Thyroid gland (tissue), 4 donors: Measurements from ENCODE around the gene HNRNPA2B1. TPM values are rescaled to one million over a fixed set of nuclear protein-coding genes. Genes with fewer than 3 reads are reported as not detected.

Source experiments
- DNase-seq, 2 donors: peaks; one replicate each; pipeline ENCODE4 v3.0.0-alpha.2; 2019
- H3K27ac ChIP-seq, 3 donors: fragments of 200-600 bp; sonication (generic); 1 replicate in 2 of 3; 2 replicates in 1 of 3; pipeline ENCODE4 v1.5.1; 2016 to 2019; ENCODE audit warnings: mild to moderate bottlenecking in 1 of 3, moderate library complexity in 1 of 3
- H3K27me3 ChIP-seq: fragments of 200-600 bp; sonication (generic); one replicate; pipeline ENCODE4 v1.5.1; 2019
- H3K36me3 ChIP-seq, 2 donors: fragments of 200-600 bp; sonication (generic); one replicate each; pipeline ENCODE4 v1.5.1; 2016 to 2019
- H3K4me1 ChIP-seq, 2 donors: fragments of 200-600 bp; sonication (generic); one replicate each; pipeline ENCODE4 v1.5.1; 2017 to 2019
- H3K4me3 ChIP-seq, 3 donors: fragments of 200-600 bp; sonication (generic); replicated peaks in 1 of 3; 1 replicate in 2 of 3; 2 replicates in 1 of 3; pipeline ENCODE4 v1.5.1; 2016; ENCODE audit warnings: mild to moderate bottlenecking in 1 of 3
- H3K9me3 ChIP-seq: fragments of 200-600 bp; sonication (generic); one replicate; pipeline ENCODE4 v1.5.1; 2017
- CTCF ChIP-seq, 6 experiments: fragments of 200-600 bp in 3 of 6; fragments of 450-650 bp in 3 of 6; sonication (generic) in 3 of 6; IDR thresholded peaks; one replicate each; pipeline ENCODE4 v1.5.1; 2016 to 2019; ENCODE audit warnings: antibody characterized with exemption in 6 of 6, mild to moderate bottlenecking in 2 of 6, inconsistent platforms in 1 of 6, moderate library complexity in 1 of 6
- POLR2A ChIP-seq, 2 donors: fragments of 450-650 bp; IDR thresholded peaks; one replicate each; pipeline ENCODE4 v1.6.1; 2017; ENCODE audit warnings: antibody characterized with exemption in 2 of 2, mild to moderate bottlenecking in 2 of 2, moderate library complexity in 1 of 2
- WGBS, 2 donors: methylation state at CpG; one replicate each; pipeline ENCODE4 v1.1.5; 2017; 5-methylcytosine and 5-hydroxymethylcytosine counted together
- intact Hi-C: fragments of 100-400 bp; cut with DNase I; formaldehyde crosslinking; loops from one replicate; pipeline ENCODE4 v1.15.1; 2023
- total RNA-seq, 4 donors: library from RNA; depleted of rRNA; stranded (reverse); fragments of >200 nt; gene quantifications; one replicate each; pipeline ENCODE4 v1.2.3, GENCODE V29; 2016

The HNRNPA2B1 gene
- total RNA-seq, 4 donors from 2014 or later = 192 to 303 (median 239) TPM

GRCh38 chr7:26160896-26161295, 39.6 kb downstream of the HNRNPA2B1 start:
- no peak overlapping the region for H3K27ac ChIP-seq
- TF ChIP-seq CTCF (IDR thresholded peaks at IDR 0.05) (no peak), POLR2A (IDR thresholded peaks at IDR 0.05) (no peak)
- intact Hi-C loops = no loop called here
- peaks cover 0 to 4% of the 10 kb centered on the region in 2 donors for H3K4me1 ChIP-seq
- no peaks in the 10 kb centered on the region for H3K36me3 ChIP-seq
- H3K4me3 ChIP-seq = no peak overlapping the region
- no peak for DNase-seq
- 86 to 95% methylated on average over 2 of the region's 2 CpGs for WGBS, 2 donors
- no peaks in the 10 kb centered on the region for H3K9me3 ChIP-seq
- H3K27me3 ChIP-seq = no peaks in the 10 kb centered on the region

- TF ChIP-seq CTCF (IDR thresholded peaks at IDR 0.05) (no peak), POLR2A (IDR thresholded peaks at IDR 0.05) (no peak)
- intact Hi-C loops = no loop called here
- 77 to 82% methylated on average over 2 of the region's 2 CpGs for WGBS, 2 donors
- Histone ChIP-seq H3K27ac (no peak overlapping the region), H3K4me1 (peaks cover 0 to 8% of the 10 kb centered on the region in 2 donors), H3K4me3 (no peak overlapping the region), H3K27me3 (no peaks in the 10 kb centered on the region), H3K36me3 (no peaks in the 10 kb centered on the region), H3K9me3 (no peaks in the 10 kb centered on the region)
- no peak for DNase-seq
These were observed 41.3 kb downstream of the HNRNPA2B1 start for GRCh38 chr7:26159243-26159642.

DNA sequence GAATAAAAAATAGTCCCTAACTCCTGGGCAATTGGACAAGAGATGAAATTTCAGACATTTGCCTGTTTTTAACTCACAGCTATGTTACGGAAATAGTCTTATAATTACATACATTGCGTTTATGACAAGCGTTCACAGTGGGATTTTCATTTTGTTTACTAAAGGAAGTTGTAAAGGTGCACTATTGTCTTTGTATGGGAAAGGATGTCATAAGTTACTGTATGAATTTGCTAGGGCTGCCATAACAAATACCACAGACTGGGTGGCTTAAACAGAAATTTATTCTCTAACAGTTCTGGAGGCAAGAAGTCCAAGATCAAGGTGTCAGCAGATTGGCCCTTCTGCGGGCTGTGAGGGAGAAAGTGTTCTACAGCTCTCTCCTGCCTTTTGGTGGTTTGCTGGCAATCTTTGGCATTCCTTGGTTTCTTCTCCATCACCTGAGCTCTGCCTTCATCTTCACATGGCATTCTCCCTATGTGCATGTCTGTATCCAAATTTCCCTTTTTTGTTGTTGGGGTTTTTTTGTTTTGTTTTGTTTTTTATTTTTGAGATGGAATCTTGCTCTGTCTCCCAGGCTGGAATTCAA, 42.9 kb downstream of the HNRNPA2B1 start:
- 88 to 90% methylated on average over 4 of the region's 4 CpGs for WGBS, 2 donors
- Histone ChIP-seq H3K9me3 (no peaks in the 10 kb centered on the region), H3K4me1 (peaks cover 0 to 11% of the 10 kb centered on the region in 2 donors), H3K27ac (no peak overlapping the region), H3K4me3 (no peak overlapping the region), H3K36me3 (no peaks in the 10 kb centered on the region), H3K27me3 (no peaks in the 10 kb centered on the region)
- no peak for DNase-seq
- intact Hi-C loops = no loop called here
- TF ChIP-seq CTCF (IDR thresholded peaks at IDR 0.05) (no peak), POLR2A (IDR thresholded peaks at IDR 0.05) (no peak)

GRCh38 chr7:26156451-26157420, 43.8 kb downstream of the HNRNPA2B1 start:
- TF ChIP-seq POLR2A (IDR thresholded peaks at IDR 0.05) = no peak
- TF ChIP-seq CTCF (IDR thresholded peaks at IDR 0.05) = no peak
- no peaks in the 10 kb centered on the region for H3K27me3 ChIP-seq
- H3K36me3 ChIP-seq = no peaks in the 10 kb centered on the region
- intact Hi-C loops = no loop called here
- 75 to 78% methylated on average over 20 of the region's 20 CpGs for WGBS, 2 donors
- no peaks in the 10 kb centered on the region for H3K9me3 ChIP-seq
- DNase-seq = no peak
- peaks cover 0 to 16% of the 10 kb centered on the region in 2 donors for H3K4me1 ChIP-seq
- no peak overlapping the region for H3K4me3 ChIP-seq
- no peak overlapping the region for H3K27ac ChIP-seq
